Neuronal stem cell (in vitro differentiated cells): ENCODE measurements around the gene SP3.

Experiments used
- DNase-seq: peaks from one replicate; pipeline ENCODE4 v3.0.0-alpha.2; 2013; ENCODE audit warnings: low spot score
- H2AFZ ChIP-seq: one replicate; pipeline ENCODE4 v1.6.1; 2013; ENCODE audit warnings: mild to moderate bottlenecking, low read length, inconsistent platforms
- H2AK5ac ChIP-seq: 2 replicates; pipeline ENCODE4 v1.6.1; 2013; ENCODE audit warnings: low read depth, mild to moderate bottlenecking, inconsistent platforms, low read length, moderate library complexity, mixed read lengths
- H2BK120ac ChIP-seq: 2 replicates; pipeline ENCODE4 v1.6.1; 2013; ENCODE audit warnings: low read depth, mild to moderate bottlenecking, inconsistent platforms, low read length, moderate library complexity, mixed read lengths
- H2BK12ac ChIP-seq: one replicate; pipeline ENCODE4 v1.6.1; 2013; ENCODE audit warnings: low read length, inconsistent platforms
- H2BK15ac ChIP-seq: 2 replicates; pipeline ENCODE4 v1.6.1; 2013; ENCODE audit warnings: mild to moderate bottlenecking, low read length, inconsistent platforms, mixed read lengths
- H2BK5ac ChIP-seq: one replicate; pipeline ENCODE4 v1.6.1; 2013; ENCODE audit warnings: inconsistent platforms, mild to moderate bottlenecking, low read length, moderate library complexity
- H3K14ac ChIP-seq: one replicate; pipeline ENCODE4 v1.6.1; 2013; ENCODE audit warnings: low read length, inconsistent platforms
- H3K18ac ChIP-seq: 2 replicates; pipeline ENCODE4 v1.6.1; 2013; ENCODE audit warnings: low read length, inconsistent platforms
- H3K23ac ChIP-seq: 2 replicates; pipeline ENCODE4 v1.6.1; 2013; ENCODE audit warnings: low read depth, mild to moderate bottlenecking, mixed read lengths, low read length, inconsistent platforms; ENCODE audit not compliant: poor library complexity
- H3K27ac ChIP-seq: replicated peaks from 3 replicates; pipeline ENCODE4 v1.5.1; 2013; ENCODE audit warnings: low read length, inconsistent platforms
- H3K27me3 ChIP-seq, 3 experiments: 2 replicates each; pipeline ENCODE4 v1.6.1; 2013; ENCODE audit warnings: low read length in 3 of 3, mild to moderate bottlenecking in 2 of 3, inconsistent platforms in 1 of 3, low read depth in 1 of 3, mixed read lengths in 1 of 3, moderate library complexity in 1 of 3; ENCODE audit not compliant: control insufficient read depth in 3 of 3, insufficient read depth in 3 of 3
- H3K36me3 ChIP-seq, 2 donors: replicated peaks in 1 of 2; 2 replicates each; pipeline ENCODE4 v1.6.1; 2013; ENCODE audit warnings: low read length in 2 of 2; ENCODE audit not compliant: control insufficient read depth in 2 of 2, insufficient read depth in 2 of 2
- H3K4ac ChIP-seq: 2 replicates; pipeline ENCODE4 v1.6.1; 2013; ENCODE audit warnings: inconsistent platforms, mild to moderate bottlenecking, low read length, moderate library complexity
- H3K4me1 ChIP-seq, 2 donors: 1 replicate in 1 of 2; 2 replicates in 1 of 2; pipeline ENCODE4 v1.6.1; 2013; ENCODE audit warnings: low read length in 2 of 2, low read depth in 1 of 2; ENCODE audit not compliant: control insufficient read depth in 2 of 2, insufficient read depth in 1 of 2
- H3K4me2 ChIP-seq: one replicate; pipeline ENCODE4 v1.6.1; 2013; ENCODE audit warnings: mild to moderate bottlenecking, low read length, inconsistent platforms; ENCODE audit not compliant: insufficient read depth, poor library complexity, severe bottlenecking
- H3K4me3 ChIP-seq, 2 donors: 2 replicates each; pipeline ENCODE4 v1.5.1; 2013; ENCODE audit warnings: low read length in 2 of 2, mild to moderate bottlenecking in 2 of 2, inconsistent platforms in 1 of 2, moderate library complexity in 1 of 2
- H3K79me1 ChIP-seq: one replicate; pipeline ENCODE4 v1.6.1; 2013; ENCODE audit warnings: low read depth, mild to moderate bottlenecking, inconsistent platforms, low read length, moderate library complexity
- H3K9ac ChIP-seq: one replicate; pipeline ENCODE4 v1.6.1; 2013; ENCODE audit warnings: mild to moderate bottlenecking, low read depth, low read length, inconsistent platforms; ENCODE audit not compliant: poor library complexity
- H3K9me3 ChIP-seq, 2 donors: replicated peaks in 1 of 2; 2 replicates each; pipeline versions ENCODE3 to v1.6.1; 2013; ENCODE audit warnings: low read length in 2 of 2, mild to moderate bottlenecking in 2 of 2, inconsistent platforms in 1 of 2, low read depth in 1 of 2, mixed read lengths in 1 of 2, moderate library complexity in 1 of 2; ENCODE audit not compliant: control insufficient read depth in 2 of 2, insufficient read depth in 1 of 2
- H4K8ac ChIP-seq: one replicate; pipeline ENCODE4 v1.6.1; 2013; ENCODE audit warnings: low read depth, mild to moderate bottlenecking, inconsistent platforms, low read length, moderate library complexity
- H4K91ac ChIP-seq: one replicate; pipeline ENCODE4 v1.6.1; 2013; ENCODE audit warnings: low read length, low read depth, mild to moderate bottlenecking, inconsistent platforms; ENCODE audit not compliant: poor library complexity
- WGBS, 2 donors: extraction: QIAGEN DNeasy Blood & Tissue Kit; methylation state at CpG; one replicate each; pipeline ENCODE4 v1.1.7; 2013; ENCODE audit warnings: missing lambda C conversion rate in 2 of 2, mixed read lengths in 1 of 2; ENCODE audit not compliant: insufficient read length in 2 of 2, insufficient replicate concordance in 1 of 2; ENCODE audit errors: extremely low coverage in 2 of 2; 5-methylcytosine and 5-hydroxymethylcytosine counted together

SP3 gene

DNA sequence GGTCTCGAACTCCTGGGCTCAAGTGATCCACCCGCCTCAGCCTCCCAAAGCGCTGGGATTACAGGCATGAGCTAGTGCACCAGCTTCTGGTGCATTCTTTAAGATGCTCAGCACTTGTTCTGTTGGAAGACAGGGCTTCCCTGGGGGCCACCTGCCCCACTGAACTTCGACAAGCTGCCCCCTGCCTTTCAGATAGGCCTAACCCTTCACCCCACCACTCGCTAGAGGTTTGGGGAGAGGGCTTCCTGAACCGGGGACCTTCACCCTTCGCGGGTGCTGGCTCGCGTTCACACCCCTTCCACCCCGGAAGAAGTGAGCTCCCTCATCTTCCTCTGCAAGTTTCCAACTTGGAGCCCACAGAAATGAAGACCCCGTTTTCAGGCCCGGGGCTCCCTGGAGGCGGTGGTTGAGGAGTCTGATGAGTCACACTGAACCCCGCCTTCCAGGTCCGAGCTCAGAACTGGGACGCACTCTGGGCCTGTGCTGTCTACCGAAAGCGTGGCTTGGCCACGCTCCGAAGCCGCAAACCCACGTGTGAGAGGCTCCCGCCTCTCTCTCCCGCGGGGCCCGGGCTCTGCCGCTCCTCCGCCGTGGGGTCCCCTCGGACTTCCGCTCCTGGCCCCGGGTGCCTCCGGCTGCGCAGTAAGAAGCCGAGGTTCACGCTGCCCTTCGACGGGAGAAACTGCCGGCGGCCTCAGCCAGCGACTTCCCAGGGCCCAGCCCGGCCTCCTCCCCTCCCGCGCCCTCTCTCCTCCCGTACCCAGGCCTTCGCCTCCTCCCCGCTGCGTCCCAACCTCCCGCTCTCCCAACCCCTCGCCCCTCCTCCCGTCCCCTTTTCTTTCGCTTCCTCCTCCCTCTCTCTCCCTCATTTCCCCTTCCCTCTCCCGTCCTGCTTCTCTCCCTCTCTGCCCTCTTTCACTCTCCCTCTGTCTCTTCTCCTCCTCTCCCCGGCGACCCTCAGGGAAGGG lies 47.5 kb upstream of the SP3 start:
- Histone ChIP-seq H2AFZ (peak overlapping the region; percentile 62), H4K91ac (no peak overlapping the region), H3K36me3 (no peaks in the 10 kb centered on the region), H2BK12ac (no peak overlapping the region), H3K79me1 (no peaks in the 10 kb centered on the region), H3K23ac (peak overlapping the region; percentile 71), H3K9me3 (no peaks in the 10 kb centered on the region), H2BK15ac (peak overlapping the region; percentile 92), H3K18ac (peak overlapping the region; percentile 96), H3K9ac (no peak overlapping the region), H3K4me3 (no peak overlapping the region), H3K4ac (peak overlapping the region; percentile 71), H3K14ac (no peak overlapping the region), H3K27me3 (peaks cover 0 to 3% (median 0%) of the 10 kb centered on the region in 3 experiments), H4K8ac (peak overlapping the region; percentile 97), H2AK5ac (peak overlapping the region; percentile 98), H3K4me2 (peak overlapping the region; percentile 57), H2BK120ac (peak overlapping the region; percentile 95), H2BK5ac (peak overlapping the region; percentile 68), H3K4me1 (peaks cover 0 to 9% of the 10 kb centered on the region in 2 donors), H3K27ac (no peak overlapping the region)
- no peak for DNase-seq
- no CpG with 5 or more reads among the region's 56 CpGs for WGBS, 2 donors

DNA sequence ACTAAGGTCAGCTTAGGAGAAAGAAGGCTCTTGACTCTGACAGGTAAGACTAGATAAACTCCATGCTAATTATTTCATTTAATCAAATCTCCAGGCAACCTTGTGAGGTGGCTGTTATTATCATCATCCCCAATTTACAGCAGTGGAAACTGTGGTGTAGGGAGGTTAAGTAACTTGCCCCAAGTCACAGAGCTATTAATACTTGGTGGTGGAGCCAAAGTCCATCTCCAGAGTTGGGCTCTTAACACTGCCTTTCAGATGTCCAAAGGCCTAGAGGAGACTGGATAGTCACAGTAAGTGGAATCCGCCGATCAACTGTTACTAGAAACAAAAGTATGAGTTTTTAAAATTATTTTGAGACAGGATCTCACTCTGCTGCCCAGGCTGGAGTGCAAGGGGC lies 46.6 kb upstream of the SP3 start:
- Histone ChIP-seq H3K4me3 (no peak overlapping the region), H2AK5ac (no peak overlapping the region), H3K27me3 (peaks cover 0 to 3% (median 0%) of the 10 kb centered on the region in 3 experiments), H3K79me1 (no peaks in the 10 kb centered on the region), H3K14ac (no peak overlapping the region), H3K23ac (no peak overlapping the region), H3K27ac (no peak overlapping the region), H3K36me3 (no peaks in the 10 kb centered on the region), H2BK120ac (no peak overlapping the region), H3K4ac (no peak overlapping the region), H2AFZ (no peak overlapping the region), H2BK15ac (no peak overlapping the region), H3K4me1 (peaks cover 4 to 9% of the 10 kb centered on the region in 2 donors), H3K9ac (no peak overlapping the region), H4K91ac (no peak overlapping the region), H2BK12ac (no peak overlapping the region), H3K9me3 (no peaks in the 10 kb centered on the region), H4K8ac (no peak overlapping the region), H3K4me2 (no peak overlapping the region), H2BK5ac (no peak overlapping the region), H3K18ac (no peak overlapping the region)
- no peak for DNase-seq
- WGBS, 2 donors, result no CpG with 5 or more reads among the region's 2 CpGs

DNA sequence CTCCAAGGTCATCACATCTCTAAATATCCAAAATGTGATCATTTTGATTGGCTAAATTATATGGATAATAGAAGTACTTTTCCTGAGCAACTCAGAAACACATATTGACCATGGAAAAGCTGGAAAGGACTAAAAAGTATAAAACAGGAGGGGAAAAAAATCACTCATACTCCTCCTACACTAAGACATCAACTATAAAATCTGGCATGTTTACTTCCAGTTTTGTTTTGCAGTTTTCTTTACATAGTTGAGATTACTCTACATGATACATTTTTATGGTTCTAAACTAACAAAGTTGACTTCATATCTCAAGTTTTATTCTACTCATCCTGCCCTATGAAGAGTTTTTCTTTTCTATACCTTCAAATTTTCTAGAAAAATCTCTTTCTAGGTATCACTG lies 46.0 kb upstream of the SP3 start:
- Histone ChIP-seq H3K23ac (no peak overlapping the region), H3K4me2 (no peak overlapping the region), H3K36me3 (no peaks in the 10 kb centered on the region), H2BK5ac (no peak overlapping the region), H3K27me3 (peaks cover 0 to 3% (median 0%) of the 10 kb centered on the region in 3 experiments), H3K9me3 (no peaks in the 10 kb centered on the region), H3K4me3 (no peak overlapping the region), H4K8ac (no peak overlapping the region), H3K4me1 (peaks cover 4 to 9% of the 10 kb centered on the region in 2 donors), H2AK5ac (no peak overlapping the region), H3K27ac (no peak overlapping the region), H2BK12ac (no peak overlapping the region), H3K14ac (no peak overlapping the region), H3K9ac (no peak overlapping the region), H4K91ac (no peak overlapping the region), H3K79me1 (no peaks in the 10 kb centered on the region), H2AFZ (no peak overlapping the region), H2BK120ac (no peak overlapping the region), H2BK15ac (no peak overlapping the region), H3K18ac (no peak overlapping the region), H3K4ac (no peak overlapping the region)
- no peak for DNase-seq

DNA sequence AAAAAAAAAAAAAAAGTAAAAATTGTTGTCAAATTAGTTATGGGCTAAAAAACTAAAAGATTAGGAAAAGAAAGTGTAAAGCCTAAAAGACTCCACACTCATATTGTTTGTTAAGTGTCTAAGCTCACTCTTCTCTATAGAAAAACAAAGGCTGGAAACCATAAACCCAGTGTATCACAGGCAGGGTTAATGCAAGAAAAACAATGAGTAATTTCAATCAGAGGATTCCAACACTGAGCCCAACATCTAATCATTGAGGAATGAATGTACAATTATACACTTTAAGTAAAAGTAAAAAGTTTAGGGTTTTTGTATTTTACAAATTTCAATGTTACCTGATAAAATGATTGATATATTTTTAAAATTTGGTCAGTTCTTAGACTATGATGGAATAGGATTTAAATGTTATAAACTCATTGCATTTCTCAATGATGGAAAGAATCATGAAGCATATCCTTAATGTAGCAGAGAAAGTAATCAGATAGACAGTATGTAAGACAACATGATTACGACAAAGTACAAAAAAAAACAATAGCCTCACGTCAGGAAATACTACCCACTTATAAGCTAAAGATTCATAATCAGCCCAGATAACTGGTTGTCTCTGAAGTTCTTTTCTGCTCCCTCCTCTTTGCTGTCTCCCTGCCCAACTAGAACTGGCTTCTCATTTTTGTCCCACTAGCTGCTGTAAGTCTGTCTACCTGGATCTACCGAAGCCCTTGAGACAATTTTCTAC lies 44.5 kb upstream of the SP3 start:
- Histone ChIP-seq H3K36me3 (no peaks in the 10 kb centered on the region), H3K14ac (no peak overlapping the region), H3K9me3 (no peaks in the 10 kb centered on the region), H4K8ac (no peak overlapping the region), H2BK15ac (no peak overlapping the region), H3K27me3 (peaks cover 0 to 3% (median 0%) of the 10 kb centered on the region in 3 experiments), H3K27ac (no peak overlapping the region), H2AFZ (no peak overlapping the region), H2BK5ac (no peak overlapping the region), H3K18ac (no peak overlapping the region), H3K4me2 (no peak overlapping the region), H3K79me1 (no peaks in the 10 kb centered on the region), H3K23ac (no peak overlapping the region), H3K4me3 (no peak overlapping the region), H3K4ac (no peak overlapping the region), H2BK12ac (no peak overlapping the region), H2BK120ac (no peak overlapping the region), H3K9ac (no peak overlapping the region), H2AK5ac (no peak overlapping the region), H4K91ac (no peak overlapping the region), H3K4me1 (peaks cover 4 to 9% of the 10 kb centered on the region in 2 donors)
- WGBS, 2 donors, result no CpG with 5 or more reads among the region's 3 CpGs
- DNase-seq, result no peak
